LHCN-M2 (cell line): Measurements from ENCODE around the gene RABL3. TPM values are rescaled to one million over a fixed set of nuclear protein-coding genes. Genes with fewer than 3 reads are reported as not detected.
"Not testable (repeated sequence)": the region's sequence is repeated elsewhere in the genome, so short reads cannot be mapped to it uniquely, and the experiment has no call there.

Experiments
- DNase-seq: peaks from one replicate; pipeline ENCODE4 v3.0.0-alpha.2; 2012; ENCODE audit warnings: low read depth
- total RNA-seq: library from RNA; depleted of rRNA; stranded (reverse); fragments of >200 nt; gene quantifications from 2 replicates; pipeline ENCODE4 v1.2.3, GENCODE V29; 2014

The RABL3 gene
- total RNA-seq, 1 experiment from 2014 or later = 31.1 TPM

DNA sequence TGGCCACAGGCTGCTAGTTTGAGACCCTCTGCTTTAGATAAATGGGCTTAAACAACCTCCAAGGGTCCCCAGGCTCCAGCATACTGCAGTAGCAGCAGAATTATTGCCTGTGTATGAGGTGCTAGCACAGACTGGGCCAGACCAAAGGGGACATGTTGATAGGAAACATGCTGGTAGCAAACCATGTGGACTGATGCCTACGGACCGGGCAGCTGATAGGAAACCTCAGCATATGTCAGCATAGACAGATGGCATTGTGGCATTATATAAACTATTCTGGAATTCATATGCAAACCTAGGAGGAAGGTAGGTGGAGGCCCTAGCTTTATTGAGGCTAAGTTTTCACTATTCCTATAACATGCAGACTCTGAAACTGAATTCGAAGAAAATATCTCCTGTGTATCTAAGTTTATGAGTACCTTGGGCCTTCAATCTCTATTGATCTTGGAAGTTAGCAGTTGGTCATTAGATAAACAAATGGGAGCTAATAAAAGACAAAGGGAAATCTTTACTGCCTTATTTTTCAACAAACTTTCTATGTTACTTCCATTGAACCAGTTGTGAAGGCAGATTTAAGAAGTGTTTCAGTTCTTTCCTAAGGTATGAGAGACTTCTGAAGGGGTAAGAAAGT is 58.5 kb downstream of the RABL3 start:
- no peak for DNase-seq

GRCh38 chr3:120683213-120683612 is 59.1 kb downstream of the RABL3 start:
- no peak for DNase-seq

DNA sequence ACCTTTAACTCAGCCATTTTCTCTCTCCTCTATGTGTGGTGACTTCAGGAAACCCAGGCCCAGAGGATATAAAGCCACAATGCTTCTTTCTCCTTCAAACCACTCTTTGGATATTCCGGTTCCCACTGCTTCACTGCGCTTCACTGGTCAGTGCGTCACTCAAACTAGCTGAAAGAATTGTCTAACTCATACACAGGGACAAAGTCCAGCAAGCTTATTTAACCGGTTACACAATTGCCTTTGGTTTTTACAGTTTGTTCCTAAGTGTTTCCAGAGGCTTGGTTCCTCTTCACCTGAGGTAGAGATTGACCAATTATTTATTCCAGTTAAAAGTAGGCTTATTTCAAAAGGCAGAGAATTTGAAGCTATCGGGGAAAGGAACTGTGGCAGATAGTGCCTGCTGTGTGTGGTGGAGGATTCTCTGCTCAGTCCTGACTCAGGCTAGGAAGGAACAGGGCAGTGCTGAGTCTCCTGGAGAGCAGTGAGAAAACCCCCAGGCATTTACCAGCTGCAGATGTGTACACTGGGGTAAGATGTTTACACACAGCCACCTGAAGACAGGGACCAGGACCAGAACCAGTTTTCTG is 60.1 kb downstream of the RABL3 start, which contains the start of gene HGD:
Gene HGD, minus strand, starts transcription at position 145 of the 587 bp plus-strand sequence. Its CDS starts 128 bp downstream, at position 17.
- no peak for DNase-seq

- DNase-seq = no peak
These were observed 60.7 kb downstream of the RABL3 start for GRCh38 chr3:120681506-120682038.

DNA sequence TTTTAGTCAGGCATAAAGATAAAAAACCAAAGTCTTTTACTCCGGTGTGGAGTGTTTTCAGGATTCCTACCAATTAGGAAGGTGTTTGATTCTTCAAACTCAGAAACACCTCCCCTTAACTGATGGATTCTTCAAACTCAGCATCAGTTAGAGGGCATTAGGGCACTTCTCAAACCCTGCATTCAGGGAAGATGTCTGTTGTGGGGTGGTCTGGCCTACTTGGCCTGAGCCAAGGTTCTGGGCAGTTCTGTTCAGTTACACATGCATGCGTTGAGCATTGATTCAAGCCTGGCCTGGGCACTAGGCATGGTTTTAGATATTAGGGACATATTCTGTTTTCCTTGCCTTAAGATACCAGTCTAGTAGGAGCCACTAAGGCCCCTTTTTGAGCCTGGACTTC is 61.3 kb downstream of the RABL3 start:
- no peak for DNase-seq

DNA sequence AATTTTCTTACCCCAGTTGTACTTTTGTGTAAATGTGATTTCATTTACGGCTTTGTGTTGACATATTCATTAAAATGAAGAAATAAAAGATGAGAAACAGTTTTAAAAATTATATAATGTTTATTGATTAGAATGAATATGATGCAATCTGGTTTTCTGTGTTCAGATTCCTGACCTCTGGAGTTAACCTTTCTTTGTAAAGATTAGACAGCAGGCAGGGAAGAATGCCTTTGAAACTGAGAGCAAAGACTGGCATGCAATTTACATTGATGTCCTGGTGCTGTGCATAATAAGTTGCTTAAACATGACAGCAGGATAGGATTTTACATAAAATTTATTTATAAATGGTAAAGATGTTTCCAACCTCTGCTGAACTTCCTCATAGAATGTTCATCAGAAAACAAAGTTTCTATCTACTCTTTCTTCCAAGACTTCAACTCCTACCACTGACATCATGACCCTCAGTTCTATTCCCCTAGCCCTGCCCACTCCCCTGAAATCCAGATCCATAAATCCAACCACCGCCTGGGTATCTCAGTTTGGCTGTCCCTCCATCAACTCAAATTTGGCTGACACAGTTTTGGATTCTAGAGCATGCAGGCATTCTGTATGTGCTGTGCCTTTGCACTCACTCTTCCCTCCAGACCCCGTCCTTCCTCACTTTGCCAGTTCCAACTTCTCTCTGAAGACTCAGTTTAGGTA is 62.0 kb downstream of the RABL3 start:
- DNase-seq = no peak

DNA sequence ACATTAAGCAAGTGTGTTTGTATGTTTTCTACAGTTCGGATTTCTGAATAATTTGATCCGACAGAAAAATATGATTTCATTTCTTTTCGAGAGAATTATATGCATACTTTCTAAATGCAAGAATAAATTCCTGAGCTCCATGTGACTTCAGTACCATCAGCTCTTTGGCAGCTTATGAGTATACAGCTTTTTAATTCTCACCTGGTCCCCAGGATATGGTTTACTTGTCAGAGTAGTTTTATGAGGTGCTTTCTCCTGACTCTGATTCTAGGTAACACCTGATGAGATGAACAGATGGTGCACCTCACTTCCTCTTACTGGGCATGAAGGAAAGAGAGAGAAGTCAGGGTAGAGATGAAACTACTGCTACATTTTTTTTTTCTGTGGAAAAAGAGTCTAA is 63.3 kb downstream of the RABL3 start:
- DNase-seq = no peak

GRCh38 chr3:120678331-120678947 is 63.9 kb downstream of the RABL3 start:
- peak; percentile 87 for DNase-seq

DNA sequence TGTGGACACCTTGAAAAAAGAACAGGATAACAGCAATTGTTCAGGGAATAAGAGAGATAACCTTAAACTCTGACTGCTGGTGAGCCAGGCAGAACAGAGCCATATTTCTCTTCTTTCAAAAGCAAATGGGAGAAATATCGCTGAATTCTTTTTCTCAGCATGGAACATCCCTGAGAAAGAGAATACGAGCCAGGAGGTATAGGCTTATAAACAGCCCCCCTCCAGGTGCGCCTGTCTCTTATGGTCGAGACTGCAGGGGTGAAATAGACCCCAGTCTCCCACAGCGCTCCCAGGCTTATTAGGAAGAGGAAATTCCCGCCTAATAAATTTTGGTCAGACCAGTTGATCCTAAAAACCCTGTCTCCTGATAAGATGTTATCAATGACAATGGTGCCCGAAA is 65.1 kb downstream of the RABL3 start:
- DNase-seq = not testable (repeated sequence)

DNA sequence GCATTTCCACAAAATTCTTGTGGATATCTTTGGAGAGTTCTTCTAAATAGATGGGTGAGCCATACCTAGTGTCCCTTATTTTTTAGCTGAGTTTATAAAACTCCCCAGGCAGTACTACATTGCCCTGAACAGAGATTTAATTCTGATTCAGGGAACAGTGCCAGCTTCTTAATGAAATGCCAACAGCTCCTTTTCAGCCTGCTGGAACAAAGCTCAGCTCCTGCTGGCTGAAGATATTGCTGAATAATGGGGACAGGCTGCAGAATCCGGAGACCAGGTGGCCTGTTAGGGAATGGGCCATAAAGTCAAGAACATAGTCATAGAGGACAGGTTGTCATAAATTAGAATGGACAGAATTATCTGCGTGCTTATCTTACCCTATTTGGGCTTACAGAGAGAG is 69.2 kb downstream of the RABL3 start:
- no peak for DNase-seq

DNA sequence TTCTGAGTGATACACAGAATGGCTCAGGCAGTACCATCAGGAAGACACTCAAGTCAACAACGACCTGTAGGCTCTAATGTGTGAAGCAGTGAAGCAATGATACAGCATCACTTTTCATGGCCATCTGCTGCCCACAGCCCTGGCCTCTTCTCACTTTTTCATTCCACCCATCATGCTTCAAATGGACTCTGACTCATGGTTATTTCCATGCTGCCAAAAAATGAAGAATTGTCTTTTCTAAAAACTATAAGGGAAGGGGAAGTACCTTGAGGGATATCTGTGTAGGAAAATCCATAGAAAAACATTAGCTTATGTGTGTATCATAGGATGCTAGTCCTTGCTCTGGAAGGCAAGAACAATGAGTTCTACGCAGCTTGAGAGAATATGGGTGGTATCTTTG is 71.7 kb downstream of the RABL3 start:
- DNase-seq = no peak

DNA sequence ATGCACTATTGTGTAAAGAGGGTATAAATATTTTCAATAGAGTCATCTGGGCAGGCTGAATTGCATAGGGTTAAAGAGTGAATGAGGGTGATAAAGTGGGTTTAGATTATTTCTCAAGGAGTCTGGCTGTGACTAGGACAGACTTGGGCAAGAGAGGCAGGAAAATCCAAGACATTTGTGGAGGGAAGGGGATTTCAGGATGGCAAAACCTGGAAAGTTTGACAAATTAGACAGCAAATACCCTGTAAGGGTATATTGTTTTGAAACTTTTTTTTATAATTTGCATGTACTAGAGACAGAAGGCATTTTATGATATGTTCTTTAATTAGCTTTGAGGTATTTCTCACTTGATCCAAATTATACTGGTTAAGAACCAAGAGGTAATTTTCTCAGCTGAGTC is 77.4 kb downstream of the RABL3 start:
- no peak for DNase-seq

DNA sequence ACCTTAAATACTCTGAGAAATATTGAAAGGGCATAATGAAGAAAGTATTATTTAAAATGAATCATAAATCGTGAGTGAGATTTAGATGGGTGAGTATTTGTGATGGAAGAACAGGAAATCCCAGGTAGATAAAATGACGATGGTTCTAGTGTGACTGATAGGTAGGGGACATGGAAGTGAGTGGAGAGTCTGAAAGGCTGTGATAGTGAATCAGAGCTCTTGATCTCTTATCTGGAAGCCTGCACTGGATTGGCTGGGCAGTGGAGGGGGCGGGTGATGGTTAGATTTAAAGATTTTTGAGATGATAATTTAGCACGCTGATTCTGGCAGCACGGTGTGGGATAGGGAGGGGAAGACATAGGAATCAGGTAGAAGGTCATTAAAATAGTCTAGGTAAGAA is 80.4 kb downstream of the RABL3 start:
- no peak for DNase-seq

DNA sequence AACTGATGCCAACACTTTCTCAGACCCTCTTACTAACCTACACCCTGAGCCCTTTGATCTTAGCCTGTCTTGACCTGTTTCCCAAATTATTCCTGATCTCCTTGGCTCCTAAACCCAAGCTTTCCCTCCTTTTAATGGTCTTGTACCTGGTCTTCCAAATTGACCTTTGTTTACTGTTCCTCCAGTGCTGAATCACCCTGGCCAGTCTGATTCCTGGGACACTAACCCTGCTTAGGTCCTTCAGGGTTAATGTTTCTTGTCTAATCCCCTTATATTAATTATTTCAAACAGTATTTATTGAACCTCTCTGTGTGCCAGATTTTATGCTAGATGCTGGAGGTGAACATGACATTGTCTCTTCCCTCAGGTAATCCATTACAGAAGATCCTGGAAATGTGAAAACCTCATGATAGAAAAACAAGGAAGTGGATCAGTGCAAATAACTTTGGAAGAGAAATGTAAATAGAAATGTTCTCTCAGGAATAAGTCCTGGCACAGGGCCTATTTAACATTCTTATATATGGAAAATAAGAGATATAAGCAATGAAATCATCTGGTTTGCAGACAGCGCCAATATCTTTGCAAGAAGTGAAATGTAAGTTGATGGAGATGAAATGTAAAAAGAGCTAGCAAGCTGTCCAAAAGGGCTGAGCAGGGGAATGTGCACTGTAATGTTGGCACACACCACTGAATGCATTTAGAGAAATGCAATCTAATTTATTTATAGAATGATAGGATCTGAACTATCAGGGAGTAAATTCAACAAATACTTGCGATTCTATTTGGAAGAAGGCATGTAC is 81.0 kb downstream of the RABL3 start:
- no peak for DNase-seq

- DNase-seq = no peak
These were observed 82.5 kb downstream of the RABL3 start for GRCh38 chr3:120659834-120660233.

GRCh38 chr3:120659285-120659684 is 83.0 kb downstream of the RABL3 start:
- no peak for DNase-seq

DNA sequence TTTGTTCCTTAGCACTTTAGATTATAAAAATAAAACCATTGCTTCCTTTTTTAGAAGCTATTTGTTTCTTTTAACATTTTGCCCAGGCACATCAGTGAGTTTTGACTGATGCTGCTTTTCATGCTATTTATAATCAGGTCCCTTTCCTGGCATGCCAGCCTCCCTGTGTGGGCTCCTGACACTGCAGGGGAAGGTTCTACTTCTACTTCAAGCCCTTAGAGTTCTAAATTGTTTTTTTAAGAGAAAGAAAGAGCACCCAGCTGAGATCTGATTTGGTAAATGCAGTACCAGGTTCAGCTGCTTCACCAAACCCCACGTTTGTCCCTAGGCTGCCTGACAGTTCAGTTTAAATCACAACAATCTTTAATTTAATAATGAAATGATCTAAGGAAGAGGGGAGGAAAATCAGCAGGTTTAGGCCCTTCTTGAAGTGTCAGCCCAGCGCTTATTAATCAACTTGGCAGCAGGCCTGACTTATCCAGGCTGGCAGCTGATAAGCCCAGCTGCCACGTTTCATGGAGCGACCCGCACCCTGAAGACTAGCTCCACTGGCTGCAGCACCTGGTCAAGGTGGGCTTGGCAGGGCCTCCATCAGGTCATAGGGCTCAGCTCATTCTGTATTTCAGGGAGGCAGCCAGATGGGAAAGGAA is 89.3 kb downstream of the RABL3 start:
- DNase-seq = no peak

DNA sequence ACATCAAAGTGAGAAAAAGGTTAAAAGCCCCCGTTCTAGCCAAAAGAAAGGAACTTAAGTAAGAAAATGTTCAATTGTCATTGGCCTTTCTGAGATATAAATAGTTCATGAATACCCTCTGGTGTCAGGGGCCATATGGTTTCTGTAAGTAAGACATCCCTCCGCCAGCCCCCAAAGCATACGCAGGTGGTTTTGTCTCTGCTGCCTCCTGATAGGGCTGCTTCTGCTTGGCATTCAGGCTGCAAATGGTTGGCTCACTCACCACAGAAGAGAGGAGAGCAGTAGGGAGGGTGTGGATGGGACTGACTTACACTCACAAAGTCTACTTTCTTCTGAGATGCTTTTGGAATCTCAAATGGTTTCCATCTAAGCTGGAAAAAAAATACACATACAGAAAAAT is 90.0 kb downstream of the RABL3 start:
- DNase-seq = no peak

DNA sequence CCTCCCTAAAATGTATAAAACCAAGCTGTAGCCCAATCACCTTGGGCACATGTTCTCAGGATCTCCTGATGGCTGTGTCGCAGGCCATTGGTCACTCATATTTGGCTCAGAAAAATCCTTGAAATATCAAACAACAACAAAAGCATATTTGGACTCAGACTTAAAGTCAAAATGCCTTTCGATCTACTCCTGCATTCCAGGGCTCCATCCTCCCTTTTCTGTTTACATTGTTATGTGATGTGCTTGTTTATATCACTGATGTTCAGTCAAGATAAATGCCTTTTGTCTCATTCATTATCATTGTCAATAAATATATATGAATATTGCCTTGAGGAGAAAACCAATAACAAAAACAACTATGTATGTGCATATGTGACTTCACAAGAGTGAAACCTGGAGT is 92.0 kb downstream of the RABL3 start:
- no peak for DNase-seq

- DNase-seq = no peak
These were observed 92.5 kb downstream of the RABL3 start for GRCh38 chr3:120649830-120650233.

GRCh38 chr3:120648290-120648689 is 94.0 kb downstream of the RABL3 start:
- DNase-seq = no peak
